SK-N-SH treated with all-trans-retinoic acid at 6 μM for 48 hours (cell line): ENCODE measurements around the gene JPT2.

Source experiments
- ATAC-seq: fragments of 200-7000 bp; cut with Tn5 transposase; 3 replicates; pipeline ENCODE4 v1.9.1; 2020; ENCODE audit warnings: mild to moderate bottlenecking, moderate library complexity
- ARNTL ChIP-seq: fragments of 450-650 bp; formaldehyde crosslinking; IDR thresholded peaks from 2 replicates; pipeline ENCODE4 v1.5.0; 2020; ENCODE audit warnings: low read depth, mild to moderate bottlenecking, moderate library complexity, borderline replicate concordance
- BACH2 ChIP-seq: fragments of 250-450 bp; sonication (Bioruptor Pico); IDR thresholded peaks from 2 replicates; pipeline ENCODE4 v1.9.0; 2021; ENCODE audit warnings: mild to moderate bottlenecking, borderline replicate concordance
- CREB5 ChIP-seq: fragments of 250-450 bp; sonication (Bioruptor Pico); IDR thresholded peaks from 2 replicates; pipeline ENCODE4 v1.5.1; 2020; ENCODE audit warnings: low read depth, mild to moderate bottlenecking, moderate library complexity
- CSRNP3 ChIP-seq: fragments of 250-450 bp; sonication (Bioruptor Pico); IDR thresholded peaks from 2 replicates; pipeline ENCODE4 v1.5.1; 2021; ENCODE audit warnings: mild to moderate bottlenecking, moderate library complexity
- ESRRG ChIP-seq: fragments of 250-450 bp; sonication (Bioruptor Pico); IDR thresholded peaks from 2 replicates; pipeline ENCODE4 v1.6.1; 2021; ENCODE audit warnings: mild to moderate bottlenecking
- GLIS3 ChIP-seq: fragments of 250-450 bp; sonication (Bioruptor Pico); IDR thresholded peaks from 2 replicates; pipeline ENCODE4 v1.5.0; 2020; ENCODE audit warnings: mild to moderate bottlenecking, moderate library complexity
- ISL1 ChIP-seq: fragments of 250-450 bp; sonication (Bioruptor Pico); IDR thresholded peaks from 2 replicates; pipeline ENCODE4 v2.1.2; 2022; ENCODE audit warnings: mild to moderate bottlenecking, moderate library complexity
- OSR1 ChIP-seq: fragments of 250-450 bp; sonication (Bioruptor Pico); IDR thresholded peaks from 2 replicates; pipeline ENCODE4 v1.8.0; 2022; ENCODE audit warnings: moderate library complexity, mild to moderate bottlenecking, inconsistent platforms
- POU6F1 ChIP-seq: fragments of 250-450 bp; sonication (Bioruptor Pico); IDR thresholded peaks from 2 replicates; pipeline ENCODE4 v1.8.0; 2021; ENCODE audit warnings: low read depth, mild to moderate bottlenecking, moderate library complexity, borderline replicate concordance
- PPARA ChIP-seq: fragments of 250-450 bp; sonication (Bioruptor Pico); IDR thresholded peaks from 2 replicates; pipeline ENCODE4 v1.5.0; 2020; ENCODE audit warnings: mild to moderate bottlenecking, borderline replicate concordance
- RARB ChIP-seq: fragments of 250-450 bp; sonication (Bioruptor Pico); IDR thresholded peaks from 2 replicates; pipeline ENCODE4 v1.8.0; 2021; ENCODE audit warnings: mild to moderate bottlenecking, moderate library complexity
- SNAI2 ChIP-seq: fragments of 250-450 bp; sonication (Bioruptor Pico); IDR thresholded peaks from 2 replicates; pipeline ENCODE4 v1.5.0; 2020; ENCODE audit warnings: mild to moderate bottlenecking, moderate library complexity
- TCF4 ChIP-seq: fragments of 250-450 bp; sonication (Bioruptor Pico); IDR thresholded peaks from 2 replicates; pipeline ENCODE4 v1.8.0; 2021; ENCODE audit warnings: mild to moderate bottlenecking, moderate library complexity, borderline replicate concordance
- TOX ChIP-seq: fragments of 250-450 bp; sonication (Bioruptor Pico); IDR thresholded peaks from 2 replicates; pipeline ENCODE4 v1.8.0; 2021; ENCODE audit warnings: mild to moderate bottlenecking, moderate library complexity, borderline replicate concordance
- TSHZ2 ChIP-seq: fragments of 250-450 bp; sonication (Bioruptor Pico); IDR thresholded peaks from 2 replicates; pipeline ENCODE4 v1.5.0; 2020; ENCODE audit warnings: mild to moderate bottlenecking, moderate library complexity
- ZC3H10 ChIP-seq: fragments of 250-450 bp; sonication (Bioruptor Pico); IDR thresholded peaks from 2 replicates; pipeline ENCODE4 v1.5.1; 2021; ENCODE audit warnings: mild to moderate bottlenecking, moderate library complexity
- ZFP3 ChIP-seq: fragments of 250-450 bp; sonication (Bioruptor Pico); IDR thresholded peaks from 2 replicates; pipeline ENCODE4 v1.5.0; 2020; ENCODE audit warnings: mild to moderate bottlenecking, moderate library complexity
- ZFP30 ChIP-seq: fragments of 450-650 bp; formaldehyde crosslinking; IDR thresholded peaks from 2 replicates; pipeline ENCODE4 v1.5.0; 2022; ENCODE audit warnings: mild to moderate bottlenecking, moderate library complexity
- ZNF8 ChIP-seq: fragments of 450-650 bp; formaldehyde crosslinking; IDR thresholded peaks from 2 replicates; pipeline ENCODE4 v1.5.0; 2020; ENCODE audit warnings: mild to moderate bottlenecking, moderate library complexity

The JPT2 gene

GRCh38 chr16:1647856-1648255 lies 30.2 kb upstream of the JPT2 start:
- TF ChIP-seq TSHZ2 (CRISPR knock-in tag) (no peak), CSRNP3 (no peak), TOX (CRISPR knock-in tag) (no peak), SNAI2 (CRISPR knock-in tag) (no peak), BACH2 (CRISPR knock-in tag) (no peak), OSR1 (CRISPR knock-in tag) (no peak), PPARA (CRISPR knock-in tag) (no peak), GLIS3 (CRISPR knock-in tag) (no peak), ZFP3 (CRISPR knock-in tag) (no peak), RARB (CRISPR knock-in tag) (no peak), ARNTL (CRISPR knock-in tag) (no peak), ZNF8 (CRISPR knock-in tag) (no peak), POU6F1 (no peak), ISL1 (CRISPR knock-in tag) (no peak), CREB5 (CRISPR knock-in tag) (no peak), TCF4 (CRISPR knock-in tag) (no peak), ESRRG (no peak), ZFP30 (CRISPR knock-in tag) (no peak), ZC3H10 (CRISPR knock-in tag) (no peak)
- TF ChIP-seq, all 23 proteins: peak for 0
- ATAC-seq: no peak

GRCh38 chr16:1650131-1650530 lies 27.9 kb upstream of the JPT2 start:
- TF ChIP-seq ARNTL (CRISPR knock-in tag): no peak
- TF ChIP-seq PPARA (CRISPR knock-in tag): no peak
- TF ChIP-seq ISL1 (CRISPR knock-in tag): no peak
- no peak for TF ChIP-seq CREB5 (CRISPR knock-in tag)
- no peak for ATAC-seq

GRCh38 chr16:1651094-1651973 lies 26.7 kb upstream of the JPT2 start:
- ATAC-seq: peak; percentile 20; the same call in 2 of the 3 replicates
- no peak for TF ChIP-seq TOX (CRISPR knock-in tag)
- TF ChIP-seq TSHZ2 (CRISPR knock-in tag): no peak
- no peak for TF ChIP-seq CREB5 (CRISPR knock-in tag)
- TF ChIP-seq ARNTL (CRISPR knock-in tag): no peak
- TF ChIP-seq ESRRG: no peak
